CD4-positive, CD25-positive, alpha-beta regulatory T cell (primary cell): ENCODE measurements around the gene PPP1R12B. TPM values are rescaled to one million over a fixed set of nuclear protein-coding genes. Genes with fewer than 3 reads are reported as not detected.
"Not testable (repeated sequence)": the region's sequence is repeated elsewhere in the genome, so short reads cannot be mapped to it uniquely, and the experiment has no call there.

Experiments used
- ATAC-seq, 2 donors: fragments of 150-1000 bp; cut with Tn5 transposase; one replicate each; pipeline ENCODE4 v1.10.0; 2021; ENCODE audit warnings: low read depth in 2 of 2, moderate number of reproducible peaks in 2 of 2, moderate library complexity in 1 of 2
- DNase-seq, 3 donors: peaks; one replicate each; pipeline versions ENCODE4 v3.0.0 to v3.0.0-alpha.2; 2012 to 2022; ENCODE audit warnings: mixed read lengths in 1 of 3
- H3K27ac ChIP-seq: one replicate; pipeline ENCODE4 v1.7.0; 2013; ENCODE audit warnings: mild to moderate bottlenecking, low read length; ENCODE audit not compliant: insufficient read depth, poor library complexity, severe bottlenecking
- H3K27me3 ChIP-seq: one replicate; pipeline ENCODE4 v1.7.0; 2013; ENCODE audit warnings: low read length; ENCODE audit not compliant: control insufficient read depth, insufficient read depth
- H3K36me3 ChIP-seq: one replicate; pipeline ENCODE4 v1.7.0; 2013; ENCODE audit warnings: mild to moderate bottlenecking, low read length, moderate library complexity; ENCODE audit not compliant: control insufficient read depth, insufficient read depth
- H3K4me1 ChIP-seq: 2 replicates; pipeline ENCODE4 v1.7.0; 2013; ENCODE audit warnings: mild to moderate bottlenecking, low read length; ENCODE audit not compliant: insufficient read depth, control insufficient read depth, poor library complexity, severe bottlenecking
- H3K4me3 ChIP-seq: one replicate; pipeline ENCODE4 v1.7.0; 2013; ENCODE audit warnings: low read depth, mild to moderate bottlenecking, low read length, moderate library complexity
- H3K9me3 ChIP-seq, 2 experiments: 1 replicate in 1 of 2; 2 replicates in 1 of 2; pipeline ENCODE4 v1.7.0; 2013; ENCODE audit warnings: low read length in 2 of 2, mild to moderate bottlenecking in 1 of 2, moderate library complexity in 1 of 2; ENCODE audit not compliant: control insufficient read depth in 2 of 2
- H3K27ac Mint-ChIP-seq, 3 donors: one replicate each; pipeline ENCODE4 v1.8.0; 2020 to 2022; ENCODE audit warnings: mild to moderate bottlenecking in 3 of 3, mixed read lengths in 3 of 3, moderate library complexity in 2 of 3
- H3K27me3 Mint-ChIP-seq: one replicate; pipeline ENCODE4 v1.8.0; 2022; ENCODE audit warnings: mild to moderate bottlenecking, mixed read lengths
- H3K36me3 Mint-ChIP-seq: one replicate; pipeline ENCODE4 v1.8.0; 2020; ENCODE audit warnings: mixed read lengths
- H3K4me1 Mint-ChIP-seq, 4 donors: one replicate each; pipeline ENCODE4 v1.8.0; 2020 to 2022; ENCODE audit warnings: mixed read lengths in 4 of 4, mild to moderate bottlenecking in 1 of 4
- H3K4me3 Mint-ChIP-seq, 4 donors: one replicate each; pipeline ENCODE4 v1.8.0; 2020 to 2022; ENCODE audit warnings: mild to moderate bottlenecking in 4 of 4, mixed read lengths in 4 of 4, moderate library complexity in 3 of 4
- H3K9me3 Mint-ChIP-seq, 7 donors: one replicate each; pipeline ENCODE4 v1.8.0; 2020 to 2022; ENCODE audit warnings: mixed read lengths in 7 of 7, mild to moderate bottlenecking in 3 of 7, moderate library complexity in 2 of 7
- polyA plus RNA-seq, 4 donors: library from polyadenylated mRNA; unstranded; fragments of 300-500 nt; fragmentation: Illumina TruSeq; gene quantifications; one replicate each; pipeline ENCODE4 v1.2.3, GENCODE V29; 2021
- total RNA-seq: library from RNA; stranded (reverse); gene quantifications from one replicate; pipeline ENCODE4 v1.2.3, GENCODE V29; 2022

PPP1R12B gene
- total and polyA plus RNA-seq, 5 donors from 2014 or later: 3.8 to 32.5 (median 4.2) TPM

DNA sequence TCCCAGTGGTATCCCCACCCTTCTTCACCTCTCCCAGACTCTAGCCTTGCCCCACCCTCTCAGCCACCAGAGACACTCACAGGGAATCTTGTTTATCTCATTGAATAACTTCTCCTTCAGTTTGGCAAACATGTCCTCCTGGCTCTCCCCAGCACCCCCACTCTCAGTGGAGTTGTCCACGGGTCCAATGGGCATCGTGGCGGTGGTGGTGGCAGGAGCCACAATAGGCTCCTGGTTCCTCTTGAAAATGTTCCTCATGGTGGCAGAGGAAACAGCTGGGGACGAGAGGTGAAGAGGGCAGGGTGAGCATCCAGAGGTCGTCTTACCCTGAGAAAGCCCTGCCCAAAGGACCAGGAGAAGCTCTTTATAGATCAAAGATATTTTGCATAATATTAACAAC lies 257.0 kb downstream of the PPP1R12B start:
- Histone ChIP-seq H3K27ac (no peak overlapping the region), H3K4me3 (no peak overlapping the region), H3K27me3 (no peaks in the 10 kb centered on the region), H3K4me1 (no peaks in the 10 kb centered on the region), H3K36me3 (no peaks in the 10 kb centered on the region), H3K9me3 (no peaks in the 10 kb centered on the region)
- Mint-ChIP-seq H3K4me3 (peak overlapping the region in 1 of 4 donors; percentile 67), H3K27ac (no peak overlapping the region), H3K36me3 (peaks cover 20% of the 10 kb centered on the region), H3K9me3 (no peaks in the 10 kb centered on the region), H3K27me3 (no peaks in the 10 kb centered on the region), H3K4me1 (peaks cover 0 to 2% (median under 1%) of the 10 kb centered on the region in 4 donors)
- ATAC-seq: no peak
- no peak for DNase-seq

DNA sequence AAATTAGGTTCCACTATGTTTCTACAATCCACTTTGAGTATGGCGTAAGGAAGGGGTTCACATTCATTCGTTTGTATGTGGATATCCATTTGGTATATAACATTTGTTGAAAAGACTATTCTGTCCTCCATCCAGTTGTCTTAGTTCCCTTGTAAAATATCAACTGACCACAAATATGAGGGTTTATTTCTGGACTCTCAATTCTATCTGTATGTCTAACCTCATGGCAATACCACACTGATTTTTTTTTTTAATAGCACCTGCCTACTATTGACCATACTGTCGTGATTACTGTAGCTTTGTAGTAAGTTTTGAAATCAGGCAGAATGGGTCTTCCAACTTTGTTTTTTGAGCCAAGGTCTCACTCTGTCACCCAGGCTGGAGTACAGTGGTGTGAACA lies 263.5 kb downstream of the PPP1R12B start:
- H3K4me3 Mint-ChIP-seq, H3K27ac Mint-ChIP-seq, H3K27ac ChIP-seq, H3K27me3 ChIP-seq, H3K4me3 ChIP-seq, DNase-seq, H3K27me3 Mint-ChIP-seq, H3K9me3 Mint-ChIP-seq, ATAC-seq, H3K36me3 ChIP-seq, H3K9me3 ChIP-seq, H3K4me1 ChIP-seq: not testable (repeated sequence)
- Mint-ChIP-seq H3K36me3 (peaks cover 10% of the 10 kb centered on the region), H3K4me1 (peaks cover 0 to 16% (median 5%) of the 10 kb centered on the region in 4 donors)

DNA sequence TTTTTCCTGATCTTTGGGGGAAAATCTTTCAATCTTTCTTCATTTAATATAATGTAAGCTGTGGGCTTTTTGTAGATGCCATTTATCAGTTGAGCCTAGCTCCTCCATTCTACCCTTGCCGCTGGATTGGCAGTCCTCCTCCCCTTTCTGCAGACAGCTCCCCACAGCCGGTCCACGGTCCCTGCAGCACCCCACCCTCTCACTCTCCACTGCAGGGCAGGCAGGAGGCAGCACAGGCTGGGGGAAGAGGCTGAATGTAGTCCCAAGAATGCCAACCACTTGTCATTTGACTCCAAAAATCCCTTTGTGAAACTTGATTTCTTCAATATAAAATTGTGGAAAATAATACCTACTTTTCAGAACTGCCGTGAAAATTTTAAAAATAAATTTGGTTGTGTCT lies 265.1 kb downstream of the PPP1R12B start:
- no peaks in the 10 kb centered on the region for H3K27me3 ChIP-seq
- DNase-seq (no peak), ATAC-seq (no peak)
- no peaks in the 10 kb centered on the region for H3K9me3 ChIP-seq
- H3K4me3 ChIP-seq: no peak overlapping the region
- no peak overlapping the region for H3K4me3 Mint-ChIP-seq
- peaks cover 0 to 16% (median 5%) of the 10 kb centered on the region in 4 donors for H3K4me1 Mint-ChIP-seq
- H3K27ac ChIP-seq: no peak overlapping the region
- no peaks in the 10 kb centered on the region for H3K4me1 ChIP-seq
- H3K9me3 Mint-ChIP-seq: peaks cover 0 to 2% (median 0%) of the 10 kb centered on the region in 7 donors
- H3K27ac Mint-ChIP-seq: no peak overlapping the region
- no peaks in the 10 kb centered on the region for H3K36me3 ChIP-seq
- H3K36me3 Mint-ChIP-seq: peaks cover 6% of the 10 kb centered on the region
- no peaks in the 10 kb centered on the region for H3K27me3 Mint-ChIP-seq

DNA sequence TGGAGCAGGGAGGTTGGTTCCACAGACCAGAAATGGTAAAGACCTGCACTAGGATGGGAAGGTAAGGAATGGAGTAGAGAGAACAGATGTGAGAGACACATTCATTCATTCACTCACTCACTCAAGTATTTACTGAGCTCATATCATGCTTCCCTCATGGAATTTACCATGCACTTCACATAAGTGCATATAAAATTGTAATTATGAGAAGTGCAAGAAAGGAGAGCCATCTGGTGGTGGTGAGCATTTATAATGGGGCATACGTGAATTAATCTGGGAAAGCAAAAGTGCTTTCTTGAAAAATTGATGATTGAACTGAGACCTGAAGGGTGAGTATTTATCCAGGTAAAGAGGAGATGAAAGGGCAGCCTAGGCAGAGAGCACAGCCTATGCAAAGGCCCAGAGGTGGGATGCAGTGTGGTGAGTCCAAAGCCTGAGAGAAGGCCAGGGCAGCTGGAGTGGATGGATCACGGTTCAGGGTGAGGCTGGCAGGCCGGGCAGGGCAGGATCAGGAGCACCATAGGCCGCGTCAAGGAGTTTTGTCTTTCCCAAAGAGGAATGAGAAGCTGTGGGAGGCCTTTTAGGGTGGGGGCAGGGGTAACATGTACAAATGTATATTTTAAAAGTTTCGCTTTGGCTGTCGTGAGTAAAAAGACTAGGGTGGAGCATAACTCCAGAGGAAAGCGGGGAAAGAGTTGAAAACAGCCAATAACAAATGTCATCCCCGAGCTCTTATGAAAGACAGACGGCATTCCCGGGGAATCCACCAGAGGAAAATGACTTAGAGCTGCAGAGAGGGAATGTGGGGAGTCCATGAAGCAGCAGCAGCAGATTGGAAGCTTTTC lies 266.1 kb downstream of the PPP1R12B start:
- not testable (repeated sequence) for H3K4me3 Mint-ChIP-seq, H3K4me3 ChIP-seq, H3K27me3 Mint-ChIP-seq, H3K27me3 ChIP-seq, H3K4me1 ChIP-seq, H3K36me3 Mint-ChIP-seq, H3K36me3 ChIP-seq, DNase-seq, H3K9me3 ChIP-seq, H3K9me3 Mint-ChIP-seq, ATAC-seq, H3K27ac ChIP-seq
- Mint-ChIP-seq H3K27ac (peak overlapping the region in 1 of 3 donors; percentile 49), H3K4me1 (peaks cover 0 to 16% (median 5%) of the 10 kb centered on the region in 4 donors)

DNA sequence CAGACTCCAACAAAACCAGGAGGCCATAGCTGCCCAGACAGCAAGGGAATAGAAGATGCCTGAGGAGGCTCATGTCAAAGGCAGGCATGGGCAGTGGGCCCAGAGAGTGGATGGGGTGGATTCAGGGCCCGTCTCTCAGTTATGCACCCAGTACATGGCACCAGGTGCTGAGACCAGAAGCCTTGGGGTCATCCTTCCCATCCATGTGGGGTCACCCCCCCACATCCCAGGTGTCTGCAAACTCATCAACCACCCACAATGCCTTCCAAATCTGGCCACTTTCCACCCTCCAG lies 266.7 kb downstream of the PPP1R12B start:
- not testable (repeated sequence) for DNase-seq, H3K27me3 Mint-ChIP-seq, ATAC-seq, H3K27me3 ChIP-seq, H3K9me3 Mint-ChIP-seq, H3K9me3 ChIP-seq, H3K36me3 Mint-ChIP-seq, H3K27ac ChIP-seq, H3K4me3 Mint-ChIP-seq, H3K4me1 ChIP-seq, H3K36me3 ChIP-seq, H3K4me3 ChIP-seq
- peaks cover 0 to 16% (median 5%) of the 10 kb centered on the region in 4 donors for H3K4me1 Mint-ChIP-seq
- H3K27ac Mint-ChIP-seq: peak overlapping the region in 1 of 3 donors; percentile 49

DNA sequence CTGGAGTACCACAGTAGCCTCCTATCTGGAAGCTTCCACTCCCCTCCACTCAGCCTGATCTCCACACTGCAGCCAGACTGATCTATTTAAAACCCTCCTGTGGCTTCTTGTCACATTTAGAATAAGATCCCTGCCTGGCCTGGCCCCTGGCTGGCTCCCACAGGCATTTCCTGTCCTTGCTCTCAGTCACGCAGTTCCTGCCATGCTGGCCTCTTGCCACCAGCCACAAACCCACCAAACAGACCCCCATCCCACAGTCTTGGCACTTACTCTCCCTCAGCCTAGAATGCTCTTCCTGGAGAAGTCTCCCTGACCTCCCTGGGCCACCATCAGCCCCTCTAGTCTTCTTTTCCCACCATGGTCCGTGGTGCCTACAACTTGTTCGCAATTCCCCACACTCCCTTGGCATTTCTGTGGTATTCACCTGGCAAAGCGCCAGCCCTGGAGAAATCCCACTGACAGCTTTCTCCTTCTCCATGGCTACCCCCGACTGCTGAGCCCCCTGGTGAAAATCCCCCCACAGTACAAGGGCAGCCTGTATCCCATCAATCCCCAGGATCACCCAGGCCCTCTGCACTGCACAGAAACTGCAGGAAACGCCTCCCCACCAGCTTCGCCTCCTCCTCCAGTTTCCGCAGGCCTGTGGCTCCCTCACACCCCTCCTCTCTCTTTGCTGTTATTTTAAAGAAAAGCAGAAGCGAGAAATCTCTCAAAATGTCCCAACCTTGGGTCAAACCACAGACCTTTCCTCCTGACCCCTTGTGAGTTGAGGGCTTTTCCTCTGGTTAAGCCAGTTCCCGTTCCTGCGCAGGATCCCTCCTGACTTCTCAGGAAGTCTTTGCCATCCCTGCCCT lies 267.2 kb downstream of the PPP1R12B start:
- peak; percentile 22 to 61 for ATAC-seq
- H3K27me3 ChIP-seq: no peaks in the 10 kb centered on the region
- H3K36me3 Mint-ChIP-seq: peaks cover 6% of the 10 kb centered on the region
- H3K27me3 Mint-ChIP-seq: no peaks in the 10 kb centered on the region
- peak overlapping the region; percentile 20 to 49 (median 36) for H3K27ac Mint-ChIP-seq
- no peaks in the 10 kb centered on the region for H3K9me3 ChIP-seq
- no peaks in the 10 kb centered on the region for H3K36me3 ChIP-seq
- H3K27ac ChIP-seq: no peak overlapping the region
- H3K4me1 Mint-ChIP-seq: peaks cover 0 to 16% (median 5%) of the 10 kb centered on the region in 4 donors
- no peak for DNase-seq
- H3K4me3 ChIP-seq: no peak overlapping the region
- no peaks in the 10 kb centered on the region for H3K4me1 ChIP-seq
- peaks cover 0 to 2% (median 0%) of the 10 kb centered on the region in 7 donors for H3K9me3 Mint-ChIP-seq
- H3K4me3 Mint-ChIP-seq: no peak overlapping the region

DNA sequence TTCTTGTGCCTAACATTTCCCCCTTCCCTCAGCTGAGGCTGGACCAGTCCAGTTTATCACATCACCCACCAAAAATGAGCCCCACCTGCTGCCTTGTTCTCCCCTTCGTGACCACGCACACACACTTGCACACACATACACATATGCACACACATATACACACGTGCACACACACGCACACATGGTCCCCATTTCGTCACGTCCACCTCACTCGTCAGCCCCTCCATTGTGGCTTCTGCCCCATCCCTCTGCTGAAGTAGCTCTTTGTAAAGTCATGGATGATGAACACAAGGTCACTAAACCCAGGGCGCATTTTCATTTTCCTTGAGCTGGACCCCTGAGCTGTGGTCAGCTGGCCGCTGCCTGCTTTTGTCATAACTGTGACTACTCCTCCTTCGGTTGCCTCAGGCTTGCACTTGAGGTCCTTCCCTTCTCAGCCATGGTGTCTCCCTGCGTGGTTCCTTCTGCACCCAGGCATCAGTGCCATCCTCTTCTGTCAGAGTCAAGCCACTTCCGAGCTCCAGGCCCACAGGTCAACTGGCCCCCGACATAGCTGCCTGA lies 267.9 kb downstream of the PPP1R12B start:
- DNase-seq (no peak), ATAC-seq (peak in 1 of 2 donors; percentile 18)
- H3K9me3 ChIP-seq: no peaks in the 10 kb centered on the region
- Mint-ChIP-seq H3K27me3 (no peaks in the 10 kb centered on the region), H3K4me1 (peaks cover 0 to 16% (median 5%) of the 10 kb centered on the region in 4 donors), H3K9me3 (peaks cover 0 to 2% (median 0%) of the 10 kb centered on the region in 7 donors), H3K36me3 (peaks cover 6% of the 10 kb centered on the region), H3K27ac (no peak overlapping the region), H3K4me3 (no peak overlapping the region)
- no peaks in the 10 kb centered on the region for H3K4me1 ChIP-seq
- no peaks in the 10 kb centered on the region for H3K27me3 ChIP-seq
- no peak overlapping the region for H3K4me3 ChIP-seq
- H3K36me3 ChIP-seq: no peaks in the 10 kb centered on the region
- H3K27ac ChIP-seq: no peak overlapping the region
